ENCODE results near the gene TCN1.

- TF ChIP-seq CTCF (IDR thresholded peaks at IDR 0.05; ENCODE audit: low read depth, low read length), result no peak
- peak; percentile 75; the same call in 1 of the 2 replicates for TF ChIP-seq MAX (IDR thresholded peaks at IDR 0.05; ENCODE audit: low read depth, low read length)
- TF ChIP-seq POLR2A (IDR thresholded peaks at IDR 0.05; ENCODE audit: extremely low read depth, insufficient read length), result peak; percentile 84
- peak; percentile 67 for TF ChIP-seq MYC (IDR thresholded peaks at IDR 0.05; ENCODE audit: low read depth, low read length)
Observed at GRCh38 chr11:59810189-59810910, 55.9 kb downstream of the TCN1 start, which contains the start of gene MRPL16.

Measured in NB4 (cell line).